ENCODE results near the gene SUCLG2. TPM values are rescaled to one million over a fixed set of nuclear protein-coding genes. Genes with fewer than 3 reads are reported as not detected.

Gene SUCLG2
- total and polyA plus RNA-seq, 2 of the 4 experiments (the other 2 are of a cell fraction) = 26.8 to 34.6 TPM

- in situ Hi-C loops (cut with MboI; ENCODE audit: low sequenced_read_pairs) = no loop called here
- ChIA-PET CTCF (no interaction called here), POLR2A (ENCODE audit: unreplicated experiment) (no interaction called here)
- Histone ChIP-seq H3K18ac (ENCODE audit: low read depth, low read length) (no peak overlapping the region), H2BK120ac (ENCODE audit: low read depth, low read length) (no peak overlapping the region), H3K23ac (ENCODE audit: low read depth, low read length) (no peak overlapping the region), H2BK20ac (ENCODE audit: low read depth, low read length) (no peak overlapping the region), H3K4me1 (ENCODE audit: control insufficient read depth, insufficient read depth, low read length) (peaks cover 7% of the 10 kb centered on the region; the same call in 1 of the 2 replicates), H2BK15ac (ENCODE audit: low read depth, low read length) (no peak overlapping the region), H2AK5ac (ENCODE audit: low read depth, low read length) (no peak overlapping the region), H3K4ac (ENCODE audit: low read depth, low read length) (no peak overlapping the region), H4K8ac (ENCODE audit: low read depth in 2 of 2, low read length in 2 of 2) (no peak overlapping the region), H4K20me1 (ENCODE audit: insufficient read depth, low read length) (no peaks in the 10 kb centered on the region; the same call in 1 of the 2 replicates), H2BK5ac (ENCODE audit: low read depth, low read length, poor library complexity, severe bottlenecking) (no peak overlapping the region), H3K14ac (replicated peaks; ENCODE audit: low read depth, low read length) (no peak overlapping the region), H3K27ac (ENCODE audit: insufficient read depth, low read length) (no peak overlapping the region), H3K56ac (ENCODE audit: extremely low read depth, insufficient read depth, low read length) (no peak overlapping the region), H3K4me2 (ENCODE audit: low read depth, low read length) (no peak overlapping the region), H3K4me3 (ENCODE audit: insufficient read depth, low read depth, low read length) (no peak overlapping the region), H3K36me3 (ENCODE audit: control insufficient read depth, insufficient read depth, low read length) (no peaks in the 10 kb centered on the region), H3K9me1 (ENCODE audit: insufficient read depth, low read length) (peaks cover 5% of the 10 kb centered on the region; the same call in 1 of the 2 replicates), H3K9me3 (ENCODE audit: control insufficient read depth, insufficient read depth, low read length) (no peaks in the 10 kb centered on the region), H3K27me3 (ENCODE audit: control insufficient read depth, insufficient read depth, low read length) (no peaks in the 10 kb centered on the region), H2AK9ac (replicated peaks; ENCODE audit: low read depth, low read length, poor library complexity) (no peak overlapping the region), H3K9ac (ENCODE audit: low read depth, low read length) (no peak overlapping the region), H4K91ac (ENCODE audit: insufficient read depth, low read depth, low read length) (no peak overlapping the region), H3K79me1 (ENCODE audit: low read depth in 1 of 2, low read length in 2 of 2) (peaks cover 13 to 24% of the 10 kb centered on the region in 2 experiments; a peak in 3 of 4 replicates), H4K5ac (ENCODE audit: low read depth, low read length) (no peak overlapping the region), H2AFZ (replicated peaks; ENCODE audit: low read length, poor library complexity) (no peak overlapping the region)
- BruUV-seq (replicated peaks) = no TSS peak
- intact Hi-C loops (cut with micrococcal nuclease) = no loop called here
- no peak for TF ChIP-seq MAZ (IDR thresholded peaks at IDR 0.05; ENCODE audit: borderline replicate concordance, low read depth, low read length)
- no peak for TF ChIP-seq CEBPB (IDR thresholded peaks at IDR 0.05; ENCODE audit: low read depth, low read length)
- TF ChIP-seq USF2 (IDR thresholded peaks at IDR 0.05; ENCODE audit: low read depth, low read length) = no peak
- no peak for TF ChIP-seq ELK1 (IDR thresholded peaks at IDR 0.05; ENCODE audit: borderline replicate concordance, low read depth, low read length)
- no peak for TF ChIP-seq RCOR1 (IDR thresholded peaks at IDR 0.05; ENCODE audit: insufficient replicate concordance, low read length)
- no peak for TF ChIP-seq SMC3 (IDR thresholded peaks at IDR 0.05; ENCODE audit: low read depth, low read length)
- no peak for TF ChIP-seq CHD1 (IDR thresholded peaks at IDR 0.05; ENCODE audit: low read depth, low read length)
- no peak for TF ChIP-seq POLR2A (IDR thresholded peaks at IDR 0.05; ENCODE audit: low read depth, low read length)
- TF ChIP-seq RAD21 (IDR thresholded peaks at IDR 0.05; ENCODE audit: low read length) = no peak
- no peak for TF ChIP-seq MXI1 (IDR thresholded peaks at IDR 0.05; ENCODE audit: borderline replicate concordance, low read depth, low read length)
- no peak for TF ChIP-seq BHLHE40 (IDR thresholded peaks at IDR 0.05; ENCODE audit: low read depth, low read length)
- TF ChIP-seq FOS (IDR thresholded peaks at IDR 0.05; ENCODE audit: low read depth, low read length) = no peak
- no peak for TF ChIP-seq MAFK (IDR thresholded peaks at IDR 0.05; ENCODE audit: low read depth, low read length)
- TF ChIP-seq RFX5 (IDR thresholded peaks at IDR 0.05; ENCODE audit: low read depth, low read length) = no peak
- TF ChIP-seq CTCF (conservative IDR thresholded peaks at IDR 0.05; ENCODE audit: low read depth, low read length) = no peak
- no peak for TF ChIP-seq NFE2L2 (IDR thresholded peaks at IDR 0.05; ENCODE audit: low read depth, low read length)
- dilution Hi-C loops (cut with HindIII; ENCODE audit: low sequenced_read_pairs, unreplicated experiment) = no loop called here
- ATAC-seq (ENCODE audit: low read depth) (no peak), DNase-seq (no peak)
Measured at GRCh38 chr3:67534594-67534993, 119.8 kb downstream of the SUCLG2 start.

Measured in IMR-90 (cell line).